ENCODE data around the gene CCNF. TPM values are rescaled to one million over a fixed set of nuclear protein-coding genes. Genes with fewer than 3 reads are reported as not detected.

CCNF gene
- total RNA-seq, 2 donors from 2014 or later = 0.68 to 1.5 TPM

DNA sequence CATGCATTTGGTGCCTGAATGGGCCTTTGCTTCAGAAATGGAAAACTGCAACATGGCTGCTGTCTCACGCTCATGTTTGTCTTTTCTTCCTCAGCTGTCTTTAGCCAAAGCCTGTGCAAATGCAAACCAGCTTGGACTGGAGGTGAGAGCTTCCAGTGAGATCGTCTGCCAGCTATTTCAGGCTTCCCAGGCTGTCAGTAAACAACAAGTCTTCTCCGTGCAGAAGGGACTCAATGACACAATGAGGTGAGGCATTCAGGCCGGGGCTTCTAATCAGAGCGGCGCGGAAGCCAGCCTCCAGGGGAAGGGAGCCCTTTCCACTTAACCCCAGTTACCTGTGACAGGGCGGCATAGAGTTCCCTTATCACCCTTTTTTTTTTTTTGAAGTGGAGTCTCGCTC lies 14.3 kb downstream of the CCNF start:
- no peaks in the 10 kb centered on the region for H3K4me1 ChIP-seq (ENCODE audit: control insufficient read depth in 1 of 2, low read depth in 2 of 2)
- TF ChIP-seq, protein P1, sequence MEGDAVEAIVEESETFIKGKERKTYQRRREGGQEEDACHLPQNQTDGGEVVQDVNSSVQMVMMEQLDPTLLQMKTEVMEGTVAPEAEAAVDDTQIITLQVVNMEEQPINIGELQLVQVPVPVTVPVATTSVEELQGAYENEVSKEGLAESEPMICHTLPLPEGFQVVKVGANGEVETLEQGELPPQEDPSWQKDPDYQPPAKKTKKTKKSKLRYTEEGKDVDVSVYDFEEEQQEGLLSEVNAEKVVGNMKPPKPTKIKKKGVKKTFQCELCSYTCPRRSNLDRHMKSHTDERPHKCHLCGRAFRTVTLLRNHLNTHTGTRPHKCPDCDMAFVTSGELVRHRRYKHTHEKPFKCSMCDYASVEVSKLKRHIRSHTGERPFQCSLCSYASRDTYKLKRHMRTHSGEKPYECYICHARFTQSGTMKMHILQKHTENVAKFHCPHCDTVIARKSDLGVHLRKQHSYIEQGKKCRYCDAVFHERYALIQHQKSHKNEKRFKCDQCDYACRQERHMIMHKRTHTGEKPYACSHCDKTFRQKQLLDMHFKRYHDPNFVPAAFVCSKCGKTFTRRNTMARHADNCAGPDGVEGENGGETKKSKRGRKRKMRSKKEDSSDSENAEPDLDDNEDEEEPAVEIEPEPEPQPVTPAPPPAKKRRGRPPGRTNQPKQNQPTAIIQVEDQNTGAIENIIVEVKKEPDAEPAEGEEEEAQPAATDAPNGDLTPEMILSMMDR (IDR thresholded peaks at IDR 0.05) = no peak
- DNase-seq (ENCODE audit: low spot score) (no peak), ATAC-seq (ENCODE audit: insufficient number of reproducible peaks, low FRiP score, low read depth) (no peak)
- H3K36me3 ChIP-seq = no peaks in the 10 kb centered on the region
- no peaks in the 10 kb centered on the region for H3K9me3 ChIP-seq
- no peaks in the 10 kb centered on the region for H3K27me3 ChIP-seq (replicated peaks; ENCODE audit: insufficient read depth)
- no peak overlapping the region for H3K4me3 ChIP-seq
- H3K27ac ChIP-seq = no peak overlapping the region

DNA sequence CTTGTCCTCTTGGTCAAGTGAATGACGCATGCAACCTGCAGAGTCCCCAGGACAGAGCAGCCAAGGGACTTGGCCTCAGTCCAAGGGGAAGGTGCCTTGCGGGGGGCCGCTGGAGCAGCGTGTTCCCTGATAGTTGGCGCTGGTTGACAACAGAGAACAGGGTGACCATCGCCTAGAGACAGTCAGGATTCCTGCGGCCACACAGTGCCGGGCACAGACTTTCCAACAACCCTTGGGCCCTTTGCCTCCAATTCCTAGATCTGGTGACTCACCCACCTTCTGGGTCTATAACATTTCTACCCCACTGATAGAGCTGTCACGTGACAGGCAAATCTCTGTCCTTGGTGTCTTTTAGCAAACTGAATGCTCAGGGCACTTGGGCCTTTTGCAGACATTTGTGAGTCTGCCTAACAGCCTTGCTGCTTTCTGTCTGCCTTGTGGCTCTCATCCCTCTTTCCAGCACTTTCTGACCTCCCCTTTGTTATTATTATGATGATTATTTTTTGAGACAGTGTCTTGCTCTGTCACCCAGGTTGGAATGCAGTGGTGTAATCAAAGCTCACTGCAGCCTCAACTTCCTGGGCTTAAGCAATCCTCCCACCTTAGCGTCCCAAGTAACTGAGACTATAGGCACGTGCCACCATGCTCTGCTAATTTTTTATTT lies 18.8 kb downstream of the CCNF start:
- Histone ChIP-seq H3K9me3 (no peaks in the 10 kb centered on the region), H3K36me3 (no peaks in the 10 kb centered on the region), H3K27me3 (replicated peaks; ENCODE audit: insufficient read depth) (no peaks in the 10 kb centered on the region), H3K4me1 (ENCODE audit: control insufficient read depth in 1 of 2, low read depth in 2 of 2) (no peaks in the 10 kb centered on the region), H3K4me3 (no peak overlapping the region), H3K27ac (no peak overlapping the region)
- DNase-seq (ENCODE audit: low spot score) = no peak
- TF ChIP-seq, protein P1 (IDR thresholded peaks at IDR 0.05) = no peak
- no peak for ATAC-seq (ENCODE audit: insufficient number of reproducible peaks, low FRiP score, low read depth)

DNA sequence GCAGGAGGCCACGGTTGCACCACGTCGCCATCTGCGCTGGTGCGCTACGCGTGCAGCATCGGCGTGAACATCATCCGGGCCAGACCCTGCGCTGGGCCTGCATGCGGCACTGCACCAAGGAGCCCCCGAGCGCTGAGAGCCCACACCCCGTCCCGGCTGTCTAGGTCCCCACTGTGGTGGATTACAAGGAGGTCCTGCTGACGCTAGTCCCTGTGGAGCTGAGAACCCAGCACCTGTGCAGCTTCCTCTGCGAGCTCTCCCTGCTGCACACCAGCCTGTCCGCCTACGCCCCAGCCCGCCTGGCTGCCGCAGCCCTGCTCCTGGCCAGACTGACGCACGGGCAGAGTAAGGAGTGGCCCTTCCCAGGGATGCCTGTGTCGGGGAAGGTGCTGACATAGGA lies 19.9 kb downstream of the CCNF start:
- ATAC-seq (ENCODE audit: insufficient number of reproducible peaks, low FRiP score, low read depth) = no peak
- DNase-seq (ENCODE audit: low spot score) = no peak
- H3K36me3 ChIP-seq = no peaks in the 10 kb centered on the region
- no peaks in the 10 kb centered on the region for H3K4me1 ChIP-seq (ENCODE audit: control insufficient read depth in 1 of 2, low read depth in 2 of 2)
- H3K27me3 ChIP-seq (replicated peaks; ENCODE audit: insufficient read depth) = no peaks in the 10 kb centered on the region
- no peak overlapping the region for H3K27ac ChIP-seq
- TF ChIP-seq, protein P1 (IDR thresholded peaks at IDR 0.05) = no peak
- H3K4me3 ChIP-seq = no peak overlapping the region
- no peaks in the 10 kb centered on the region for H3K9me3 ChIP-seq

DNA sequence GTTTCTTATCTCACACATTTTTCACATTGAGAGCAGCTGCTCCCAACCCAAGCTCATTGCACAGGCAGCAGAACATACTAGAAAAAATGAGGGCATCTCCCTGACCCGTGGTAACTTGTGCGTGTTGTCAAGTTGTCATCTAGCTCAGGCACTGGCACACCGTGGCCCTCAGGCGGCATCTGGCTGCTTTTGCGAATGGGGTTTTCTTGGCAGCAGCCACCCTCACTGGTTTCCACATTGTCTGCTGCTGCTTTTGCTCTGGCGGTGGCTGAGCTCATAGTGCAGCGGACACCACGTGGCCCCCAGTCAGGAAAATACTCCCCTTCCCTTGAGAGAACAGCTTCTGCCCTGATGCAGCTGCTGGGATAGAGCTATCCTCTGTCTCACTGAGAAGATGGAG lies 21.3 kb downstream of the CCNF start:
- TF ChIP-seq, protein P1 (IDR thresholded peaks at IDR 0.05) = no peak
- H3K9me3 ChIP-seq = no peaks in the 10 kb centered on the region
- ATAC-seq (ENCODE audit: insufficient number of reproducible peaks, low FRiP score, low read depth) = no peak
- H3K27ac ChIP-seq = no peak overlapping the region
- no peaks in the 10 kb centered on the region for H3K27me3 ChIP-seq (replicated peaks; ENCODE audit: insufficient read depth)
- no peak for DNase-seq (ENCODE audit: low spot score)
- H3K36me3 ChIP-seq = no peaks in the 10 kb centered on the region
- no peaks in the 10 kb centered on the region for H3K4me1 ChIP-seq (ENCODE audit: control insufficient read depth in 1 of 2, low read depth in 2 of 2)
- no peak overlapping the region for H3K4me3 ChIP-seq

DNA sequence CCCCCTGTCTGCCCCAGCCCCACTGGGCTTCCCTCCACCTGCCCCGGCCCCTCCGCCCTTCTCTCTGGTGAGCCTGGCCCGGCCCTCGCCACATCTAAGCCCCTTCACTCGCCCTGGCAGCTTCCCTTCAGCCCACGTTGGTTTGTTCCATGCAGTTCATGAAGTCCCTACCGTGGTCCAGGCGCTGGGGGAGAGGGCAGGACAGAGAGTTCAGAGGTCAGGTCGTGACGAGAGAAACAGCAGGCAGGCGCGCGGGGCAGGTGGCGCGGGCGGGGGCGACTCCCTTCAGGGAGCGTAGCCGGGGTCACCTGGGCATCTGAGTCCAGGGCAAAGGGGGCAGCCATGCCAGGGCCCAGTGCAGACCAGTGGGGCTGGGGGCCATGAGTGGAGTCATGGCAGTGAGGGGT lies 21.7 kb downstream of the CCNF start:
- H3K36me3 ChIP-seq = no peaks in the 10 kb centered on the region
- H3K9me3 ChIP-seq = no peaks in the 10 kb centered on the region
- no peak overlapping the region for H3K27ac ChIP-seq
- ATAC-seq (ENCODE audit: insufficient number of reproducible peaks, low FRiP score, low read depth) = no peak
- no peak for DNase-seq (ENCODE audit: low spot score)
- H3K4me1 ChIP-seq (ENCODE audit: control insufficient read depth in 1 of 2, low read depth in 2 of 2) = no peaks in the 10 kb centered on the region
- H3K4me3 ChIP-seq = no peak overlapping the region
- H3K27me3 ChIP-seq (replicated peaks; ENCODE audit: insufficient read depth) = no peaks in the 10 kb centered on the region
- TF ChIP-seq, protein P1 (IDR thresholded peaks at IDR 0.05) = no peak
